HG03457 (cell line): ENCODE results near the gene SECTM1.
"Not testable (repeated sequence)": the region's sequence is repeated elsewhere in the genome, so short reads cannot be mapped to it uniquely, and the experiment has no call there.

Experiments used
- ATAC-seq: cut with Tn5 transposase; IDR thresholded peaks from one replicate; pipeline ENCODE4 v1.9.1; 2021; ENCODE audit warnings: moderate number of reproducible peaks; ENCODE audit not compliant: unreplicated experiment

SECTM1 gene

GRCh38 chr17:82333279-82334171 lies at the start of gene SECTM1:
Gene SECTM1, minus strand, starts transcription at chr17:82333766. Its CDS starts 6,526 bp downstream, at chr17:82327240.
- ATAC-seq, result no peak

GRCh38 chr17:82382933-82383255 lies 49.3 kb upstream of the SECTM1 start:
- no peak for ATAC-seq

- not testable (repeated sequence) for ATAC-seq
Measured at GRCh38 chr17:82382220-82382932, 48.8 kb upstream of the SECTM1 start.

GRCh38 chr17:82381703-82382009 lies 48.1 kb upstream of the SECTM1 start:
- ATAC-seq, result not testable (repeated sequence)

- ATAC-seq, result no peak
Measured at GRCh38 chr17:82380860-82381702, 47.5 kb upstream of the SECTM1 start.

GRCh38 chr17:82378741-82379021 lies 45.1 kb upstream of the SECTM1 start:
- no peak for ATAC-seq

GRCh38 chr17:82377924-82378740 lies 44.6 kb upstream of the SECTM1 start:
- ATAC-seq, result no peak

GRCh38 chr17:82377294-82377693 lies 43.7 kb upstream of the SECTM1 start:
- not testable (repeated sequence) for ATAC-seq

- no peak for ATAC-seq
Measured at GRCh38 chr17:82376042-82376730, 42.6 kb upstream of the SECTM1 start.

GRCh38 chr17:82375359-82376041 lies 41.9 kb upstream of the SECTM1 start:
- no peak for ATAC-seq

GRCh38 chr17:82374626-82375331 lies 41.2 kb upstream of the SECTM1 start:
- ATAC-seq, result no peak

GRCh38 chr17:82373731-82374625 lies 40.4 kb upstream of the SECTM1 start:
- no peak for ATAC-seq

GRCh38 chr17:82373072-82373452 lies 39.5 kb upstream of the SECTM1 start:
- ATAC-seq, result not testable (repeated sequence)

- no peak for ATAC-seq
Measured at GRCh38 chr17:82372249-82373071, 38.9 kb upstream of the SECTM1 start.

- no peak for ATAC-seq
Measured at GRCh38 chr17:82371333-82372248, 38.0 kb upstream of the SECTM1 start, which contains the start of gene UTS2R. Gene UTS2R, plus strand, starts transcription at chr17:82371765. Its CDS starts 2,560 bp downstream, at chr17:82374325.
